Epithelial cell of proximal tubule (primary cell): ENCODE results near the gene ZNF528. TPM values are rescaled to one million over a fixed set of nuclear protein-coding genes. Genes with fewer than 3 reads are reported as not detected.

Experiments used
- DNase-seq: peaks from one replicate; pipeline ENCODE4 v3.0.0-alpha.2; 2011; ENCODE audit warnings: low read depth
- H3K4me3 ChIP-seq: 2 replicates; pipeline ENCODE4 v1.5.1; 2011; ENCODE audit warnings: low read depth, mild to moderate bottlenecking, low read length
- total RNA-seq: library from RNA; depleted of rRNA; stranded (reverse); fragments of >200 nt; gene quantifications from 2 replicates; pipeline ENCODE4 v1.2.3, GENCODE V29; 2015
- TF ChIP-seq, protein P1 (sequence below): conservative IDR thresholded peaks from 2 replicates; pipeline ENCODE4 v1.5.1; 2012; ENCODE audit warnings: low read depth, mild to moderate bottlenecking, low read length

Gene ZNF528
- total RNA-seq, 1 donor from 2014 or later, result 10.0 TPM

DNA sequence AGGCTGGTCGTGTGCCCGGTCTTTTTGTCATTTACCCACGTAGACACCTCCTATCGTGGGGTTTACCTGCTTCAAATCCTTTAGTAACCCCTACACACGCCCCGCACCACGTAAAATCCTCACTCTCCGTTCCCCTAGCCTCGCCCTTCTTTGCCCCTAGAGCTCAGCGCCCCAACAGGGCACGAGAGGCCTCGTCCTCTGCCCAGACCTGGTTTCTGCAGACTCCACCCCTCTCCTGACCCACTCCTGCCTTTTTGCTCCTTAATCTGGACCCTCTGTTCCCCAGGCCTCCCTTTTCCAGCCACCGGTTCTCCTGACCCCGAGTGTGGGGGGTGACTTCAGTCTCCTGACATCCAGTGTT lies 412 bp downstream of the ZNF528 start:
- TF ChIP-seq, protein P1, sequence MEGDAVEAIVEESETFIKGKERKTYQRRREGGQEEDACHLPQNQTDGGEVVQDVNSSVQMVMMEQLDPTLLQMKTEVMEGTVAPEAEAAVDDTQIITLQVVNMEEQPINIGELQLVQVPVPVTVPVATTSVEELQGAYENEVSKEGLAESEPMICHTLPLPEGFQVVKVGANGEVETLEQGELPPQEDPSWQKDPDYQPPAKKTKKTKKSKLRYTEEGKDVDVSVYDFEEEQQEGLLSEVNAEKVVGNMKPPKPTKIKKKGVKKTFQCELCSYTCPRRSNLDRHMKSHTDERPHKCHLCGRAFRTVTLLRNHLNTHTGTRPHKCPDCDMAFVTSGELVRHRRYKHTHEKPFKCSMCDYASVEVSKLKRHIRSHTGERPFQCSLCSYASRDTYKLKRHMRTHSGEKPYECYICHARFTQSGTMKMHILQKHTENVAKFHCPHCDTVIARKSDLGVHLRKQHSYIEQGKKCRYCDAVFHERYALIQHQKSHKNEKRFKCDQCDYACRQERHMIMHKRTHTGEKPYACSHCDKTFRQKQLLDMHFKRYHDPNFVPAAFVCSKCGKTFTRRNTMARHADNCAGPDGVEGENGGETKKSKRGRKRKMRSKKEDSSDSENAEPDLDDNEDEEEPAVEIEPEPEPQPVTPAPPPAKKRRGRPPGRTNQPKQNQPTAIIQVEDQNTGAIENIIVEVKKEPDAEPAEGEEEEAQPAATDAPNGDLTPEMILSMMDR, result no peak
- no peak for DNase-seq
- H3K4me3 ChIP-seq, result peak overlapping the region; percentile 75

DNA sequence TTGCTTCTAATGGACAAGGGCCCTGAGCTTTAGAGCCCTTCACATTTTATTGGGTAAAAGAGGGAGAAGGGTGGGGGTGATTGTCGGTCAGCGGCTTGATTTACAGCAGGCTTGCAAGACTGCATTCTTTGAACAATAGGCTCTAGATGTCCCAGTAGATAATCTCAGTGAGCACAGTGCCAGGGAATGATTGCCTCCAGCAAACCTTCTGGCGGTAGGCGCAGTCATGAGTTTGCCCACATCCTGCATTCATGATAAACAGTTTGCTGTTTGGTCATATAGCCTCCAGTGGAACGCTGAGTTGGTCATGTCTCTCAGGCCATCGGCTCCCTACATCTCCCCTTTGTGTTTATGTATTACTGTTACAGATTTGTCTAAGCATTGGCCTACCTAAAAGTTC lies 12.6 kb downstream of the ZNF528 start:
- DNase-seq, result no peak
- H3K4me3 ChIP-seq, result no peak overlapping the region
- TF ChIP-seq, protein P1, result no peak

DNA sequence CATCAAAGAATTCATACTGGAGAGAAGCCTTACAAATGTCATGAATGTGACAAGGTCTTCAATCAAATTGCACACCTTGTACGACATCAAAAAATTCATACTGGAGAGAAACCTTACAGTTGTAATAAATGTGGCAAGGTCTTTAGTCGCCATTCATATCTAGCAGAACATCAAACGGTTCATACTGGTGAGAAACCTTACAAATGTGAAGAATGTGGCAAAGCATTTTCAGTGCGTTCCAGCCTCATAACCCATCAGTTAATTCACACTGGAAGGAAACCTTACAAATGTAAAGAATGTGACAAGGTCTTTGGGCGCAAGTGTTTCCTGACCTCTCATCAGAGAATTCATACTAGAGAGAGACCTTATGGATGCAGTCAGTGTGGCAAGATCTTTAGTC lies 18.1 kb downstream of the ZNF528 start:
- TF ChIP-seq, protein P1, result no peak
- DNase-seq, result no peak
- H3K4me3 ChIP-seq, result no peak overlapping the region

DNA sequence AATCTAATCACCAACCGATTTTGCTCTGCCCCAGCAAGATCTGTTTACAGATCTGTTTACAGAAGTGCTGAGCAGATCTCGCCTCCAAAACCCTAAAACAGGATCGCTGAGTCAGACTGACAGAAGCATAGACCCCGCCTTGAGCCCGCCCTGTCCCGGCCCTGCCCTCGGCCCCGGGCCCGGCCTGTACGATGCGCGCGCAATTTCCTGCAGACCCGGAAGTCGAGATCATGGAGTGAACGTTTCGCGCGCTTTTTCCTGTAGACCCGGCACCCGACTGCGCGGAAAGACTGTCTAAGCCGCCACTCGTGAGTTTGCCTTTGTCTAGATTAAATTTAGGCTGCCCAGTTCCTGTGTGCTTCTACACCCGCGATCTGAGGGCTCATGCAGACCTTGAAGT lies 31.3 kb downstream of the ZNF528 start, which contains the start of gene ZNF534:
ZNF534 (plus strand) TSS at position 212 of the 400 bp plus-strand sequence. CDS start 2,327 bp downstream, outside the sequence.
- TF ChIP-seq, protein P1, result no peak
- DNase-seq, result no peak
- H3K4me3 ChIP-seq, result no peak within 1 kb of the TSS

DNA sequence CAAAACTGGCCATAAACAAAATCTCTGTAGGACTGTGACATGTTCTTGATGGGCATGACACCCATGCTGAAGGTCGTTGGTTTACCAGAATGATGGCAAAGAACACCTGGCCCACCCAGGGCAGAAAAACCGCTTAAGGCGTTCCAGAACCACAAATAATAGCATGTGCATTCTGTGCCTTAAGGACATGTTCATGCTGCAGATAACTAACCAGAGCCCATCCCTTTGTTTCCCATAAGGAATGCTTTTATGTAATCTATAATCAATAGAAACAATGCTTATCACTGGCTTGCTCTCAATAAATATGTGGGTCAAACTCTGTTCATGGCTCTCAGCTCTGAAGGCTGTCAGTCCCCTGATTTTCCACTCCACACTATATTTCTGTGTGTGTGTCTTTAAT lies 44.5 kb downstream of the ZNF528 start:
- H3K4me3 ChIP-seq, result no peak overlapping the region
- TF ChIP-seq, protein P1, result no peak
- no peak for DNase-seq

DNA sequence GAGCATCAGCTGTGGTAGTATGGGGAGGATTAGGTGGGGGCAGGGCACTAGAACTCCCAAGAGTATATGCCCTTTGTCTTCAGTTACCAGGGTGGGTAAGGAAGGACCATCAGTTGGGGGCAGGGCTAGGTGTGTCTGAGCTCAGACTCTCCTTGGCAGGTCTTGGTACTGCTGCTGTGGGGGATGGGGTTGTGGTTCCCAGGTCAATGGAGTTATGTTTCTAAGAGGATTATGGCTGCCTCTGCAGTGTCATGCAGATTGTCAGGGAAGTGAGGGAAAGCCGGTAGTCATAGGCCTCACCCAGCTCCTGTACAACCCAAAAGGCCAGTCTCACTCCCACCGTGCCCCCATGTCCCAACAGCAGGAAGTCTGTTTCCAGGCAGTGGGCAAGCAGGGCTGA lies 46.9 kb downstream of the ZNF528 start:
- TF ChIP-seq, protein P1, result no peak
- DNase-seq, result no peak
- H3K4me3 ChIP-seq, result no peak overlapping the region

DNA sequence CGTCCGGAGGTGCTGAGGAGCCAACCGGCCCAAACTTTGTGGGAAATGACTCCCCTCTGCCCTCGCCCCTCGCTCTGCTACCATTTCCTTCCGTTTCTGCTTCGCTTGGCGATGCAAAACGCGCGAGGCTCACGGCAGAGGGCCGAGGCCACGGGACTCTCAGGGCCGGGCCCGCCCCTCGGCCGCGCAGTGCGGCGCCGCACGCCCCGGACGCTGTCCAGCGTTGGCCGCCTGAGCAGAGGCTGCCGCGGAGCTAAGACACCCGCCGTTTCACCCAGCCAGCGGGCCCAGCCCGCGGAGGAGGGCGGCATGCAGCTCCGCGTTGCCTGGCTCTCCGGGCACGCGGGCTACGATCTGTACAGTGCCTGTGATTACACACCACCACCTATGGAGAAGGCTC lies 53.6 kb downstream of the ZNF528 start:
- no peak for DNase-seq
- TF ChIP-seq, protein P1, result no peak
- no peak overlapping the region for H3K4me3 ChIP-seq
